ENCODE results near the gene CYP19A1.
"Not testable (repeated sequence)": the region's sequence is repeated elsewhere in the genome, so short reads cannot be mapped to it uniquely, and the experiment has no call there.

CYP19A1 gene

DNA sequence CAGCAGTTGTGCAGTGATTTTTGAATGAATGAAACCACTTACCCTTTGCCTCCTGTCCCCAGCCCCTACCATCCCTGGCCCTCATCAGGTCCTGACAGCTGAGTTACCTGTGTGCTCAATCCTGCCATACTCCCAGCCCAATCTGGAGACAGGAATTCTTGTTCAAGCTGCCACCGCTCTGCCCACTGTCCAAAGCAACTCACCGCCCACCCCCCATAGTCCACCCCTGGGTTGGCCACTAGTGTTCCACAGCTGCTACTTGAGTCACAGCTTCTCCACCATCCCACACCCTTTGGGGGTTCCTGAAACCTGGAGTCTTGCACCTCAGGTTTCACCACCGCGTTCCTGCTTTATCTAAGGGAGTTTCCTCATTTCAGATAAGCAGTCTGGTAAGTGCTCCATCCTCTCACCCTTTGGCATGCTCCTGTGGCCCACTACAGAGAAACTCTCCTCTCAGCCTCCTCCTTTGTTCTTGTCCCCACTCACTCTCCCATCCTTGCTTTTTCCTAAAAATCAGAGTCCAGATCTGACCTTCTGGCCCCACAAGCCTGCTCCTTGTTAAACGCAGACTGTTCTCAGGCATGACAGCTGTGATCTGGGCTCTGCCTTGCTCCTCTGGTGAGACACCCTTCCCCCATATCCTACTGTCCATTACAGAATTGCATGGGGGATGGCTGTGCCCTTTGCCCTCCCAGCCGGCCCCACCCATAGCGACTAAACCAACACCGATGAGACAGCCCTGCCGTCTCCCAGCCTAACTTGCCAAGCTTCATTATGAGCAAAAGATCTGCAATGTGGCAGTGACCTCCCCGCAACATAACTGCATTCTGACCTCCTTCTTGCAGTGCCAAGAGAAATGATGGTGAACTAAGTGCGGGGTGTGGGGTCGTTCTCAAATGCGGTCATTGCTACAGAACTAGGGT, 50.0 kb downstream of the CYP19A1 start:
- no peak for DNase-seq

DNA sequence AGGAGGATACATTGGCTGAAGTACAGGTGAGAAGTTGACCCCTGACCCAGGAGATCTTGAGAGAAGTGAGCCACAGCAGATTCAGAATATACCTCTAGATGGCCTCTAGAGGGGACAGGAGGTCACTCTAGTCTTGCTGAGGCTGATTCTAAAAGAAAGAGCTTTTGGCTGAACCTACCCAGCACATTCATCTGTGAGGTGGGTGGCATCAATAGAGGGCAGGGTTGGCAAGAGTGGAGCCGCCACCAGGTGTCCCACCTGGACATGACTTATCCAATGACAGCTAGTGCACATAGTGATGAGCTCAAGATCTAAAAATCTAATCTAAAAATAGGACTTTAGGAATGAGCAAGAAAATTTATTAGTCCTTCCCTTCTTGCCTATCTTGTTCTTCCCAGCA, 51.6 kb downstream of the CYP19A1 start:
- DNase-seq: no peak

DNA sequence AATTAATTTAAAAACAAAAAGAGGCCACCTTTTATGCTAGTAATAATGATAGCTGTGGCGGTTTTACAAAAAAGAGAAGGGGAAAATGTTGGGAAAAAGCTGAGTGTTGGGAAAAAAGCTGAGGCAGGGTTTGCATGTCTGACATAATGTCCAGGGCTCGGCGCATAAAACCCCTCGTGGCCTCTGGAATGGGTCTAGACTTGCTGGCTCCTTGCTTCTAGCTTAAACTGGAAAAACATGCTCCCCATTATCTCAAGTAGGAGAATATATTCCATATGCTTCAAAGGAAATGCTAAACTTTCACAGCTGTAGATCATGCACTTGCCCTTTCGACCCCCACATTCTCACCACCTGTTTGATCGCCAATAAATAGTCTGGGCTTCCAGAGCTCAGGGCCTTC, 53.0 kb downstream of the CYP19A1 start:
- no peak for DNase-seq

GRCh38 chr15:51284871-51285270, 53.5 kb downstream of the CYP19A1 start:
- DNase-seq: no peak

GRCh38 chr15:51283026-51283425, 55.4 kb downstream of the CYP19A1 start:
- no peak for DNase-seq

GRCh38 chr15:51282241-51282640, 56.2 kb downstream of the CYP19A1 start:
- DNase-seq: not testable (repeated sequence)

- no peak for DNase-seq
Observed at GRCh38 chr15:51281368-51281967, 56.9 kb downstream of the CYP19A1 start.

DNA sequence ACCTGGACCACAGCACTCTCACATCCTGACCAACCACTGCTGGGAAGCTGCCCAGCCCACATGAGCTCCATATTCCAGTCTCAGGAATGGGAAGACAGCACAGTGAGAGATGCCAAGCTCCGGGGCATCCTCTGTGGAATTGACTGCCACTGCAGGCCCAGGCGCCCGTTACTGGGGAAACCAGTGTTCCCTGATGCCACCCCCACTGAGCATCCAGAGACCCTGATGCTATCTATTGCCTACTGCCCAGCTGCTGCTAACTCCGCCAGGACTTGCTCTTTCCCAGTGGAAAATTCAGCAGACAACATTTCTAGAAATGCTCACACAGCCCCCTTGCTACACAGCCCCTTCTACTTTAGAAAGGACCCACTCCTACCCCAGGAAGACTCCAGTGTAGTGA, 57.6 kb downstream of the CYP19A1 start:
- no peak for DNase-seq

- no peak for DNase-seq
Observed at GRCh38 chr15:51279391-51279790, 59.0 kb downstream of the CYP19A1 start.

DNA sequence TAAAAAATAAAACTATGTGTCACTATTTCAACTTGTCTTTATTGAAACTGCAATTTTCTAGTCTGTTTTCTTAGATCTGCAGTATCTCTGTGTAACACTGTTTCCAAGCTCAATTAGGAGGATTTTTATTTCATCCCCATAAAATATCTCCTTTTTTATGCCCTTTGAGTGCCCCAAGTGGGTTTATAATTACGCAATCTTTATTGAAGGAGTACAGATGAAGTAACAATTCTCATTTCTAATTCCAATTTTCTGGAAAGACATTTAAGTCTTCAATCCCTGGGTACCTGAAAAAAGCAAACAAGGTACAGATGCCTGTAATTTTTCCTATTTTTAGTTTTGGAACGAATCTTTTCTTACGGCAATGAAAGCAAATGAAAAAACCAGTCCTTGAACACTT, 61.3 kb downstream of the CYP19A1 start:
- no peak for DNase-seq

- DNase-seq: no peak
Observed at GRCh38 chr15:51274956-51275355, 63.4 kb downstream of the CYP19A1 start.

DNA sequence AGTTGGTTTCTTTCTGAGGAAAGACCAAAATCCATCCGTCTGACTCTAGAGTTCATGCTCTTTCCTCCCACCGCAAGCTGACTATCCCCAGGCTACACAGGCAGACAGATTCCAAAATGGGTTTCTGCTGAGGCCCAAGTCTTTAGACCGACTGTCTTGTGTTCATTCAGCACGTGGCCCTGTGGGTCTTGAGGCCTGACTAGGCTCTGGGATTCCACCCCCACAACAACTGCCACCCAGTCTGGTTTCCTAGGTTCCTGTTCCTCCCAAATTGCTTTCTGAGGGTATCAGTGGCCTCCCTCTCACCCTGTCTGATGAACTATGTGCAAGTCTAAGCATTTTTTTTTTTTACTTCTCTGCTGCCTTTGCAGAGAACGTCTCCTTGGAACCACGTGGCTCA, 67.7 kb downstream of the CYP19A1 start:
- no peak for DNase-seq

DNA sequence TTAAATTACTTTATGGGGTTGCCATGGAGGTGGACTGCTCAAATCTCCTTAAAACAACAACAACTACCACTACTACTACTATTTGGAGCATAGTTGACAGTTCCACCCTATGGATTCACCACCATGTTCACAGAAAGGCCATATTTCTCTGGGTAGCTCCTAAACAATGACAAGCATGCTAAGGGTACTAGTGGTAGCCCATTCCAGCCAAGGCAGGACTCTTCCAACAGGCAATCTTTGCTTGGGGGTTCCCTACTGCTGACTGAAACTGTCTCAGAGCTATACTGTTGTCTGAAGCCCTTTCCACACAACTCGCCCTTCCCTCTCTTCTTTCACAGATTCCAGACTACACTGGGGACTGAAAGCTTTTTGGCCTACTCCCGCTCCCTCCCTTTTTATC, 68.9 kb downstream of the CYP19A1 start:
- DNase-seq: no peak

GRCh38 chr15:51267703-51268083, 70.7 kb downstream of the CYP19A1 start:
- DNase-seq: no peak

DNA sequence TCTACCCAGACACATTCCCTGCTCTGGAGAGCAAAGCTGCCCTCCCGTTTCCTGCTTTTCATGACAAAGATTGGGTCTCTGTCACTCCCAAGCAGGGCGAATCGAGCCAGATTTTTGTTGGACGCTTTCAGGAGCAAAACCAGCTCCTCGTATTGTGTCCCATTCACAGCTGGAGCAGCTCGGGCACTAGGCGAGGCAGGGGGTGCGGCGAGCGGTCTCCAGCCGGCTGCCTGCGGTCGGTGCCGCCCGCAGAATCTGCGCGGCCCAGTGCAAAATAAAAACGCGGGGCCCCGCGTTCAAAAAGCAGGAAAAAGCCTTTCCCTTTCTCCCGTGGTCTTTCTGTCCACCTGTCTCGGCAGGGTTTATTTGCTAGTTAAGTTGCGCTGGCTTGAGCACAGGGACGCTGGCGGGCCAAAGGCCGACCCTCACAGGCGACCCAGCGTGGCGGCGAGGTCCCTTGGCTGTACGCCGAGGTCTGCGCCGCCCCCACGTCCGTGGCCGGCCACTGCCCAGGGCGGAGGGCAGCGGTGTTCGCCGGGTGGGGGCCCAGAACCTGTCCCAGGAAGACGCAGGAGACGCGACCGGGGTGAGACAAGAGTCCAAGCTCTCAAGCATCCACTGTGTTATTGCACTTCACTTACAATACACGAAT, 71.2 kb downstream of the CYP19A1 start:
- DNase-seq: no peak

- DNase-seq: no peak
Observed at GRCh38 chr15:51266656-51267050, 71.7 kb downstream of the CYP19A1 start.

GRCh38 chr15:51265037-51265555, 73.3 kb downstream of the CYP19A1 start:
- no peak for DNase-seq

- DNase-seq: no peak
Observed at GRCh38 chr15:51263726-51264125, 74.7 kb downstream of the CYP19A1 start.

DNA sequence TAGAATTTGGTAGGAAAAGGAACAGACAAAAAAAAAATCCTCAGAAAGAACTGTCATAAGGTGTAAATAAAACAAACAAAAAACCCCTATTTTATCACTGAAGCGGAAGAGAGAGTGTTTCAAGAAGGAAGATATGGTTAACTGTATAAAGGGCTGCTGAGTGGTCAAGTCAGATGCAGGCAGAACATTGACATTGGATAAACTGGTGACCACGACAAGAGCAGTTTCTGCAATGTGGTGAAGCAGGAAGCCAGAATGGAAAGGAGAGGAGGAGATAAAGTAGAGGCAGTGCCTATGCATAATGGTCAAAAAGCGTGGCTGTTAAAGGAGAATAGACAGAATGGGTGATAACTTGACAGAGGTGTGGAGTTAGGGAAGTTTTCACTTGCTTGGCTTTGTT, 75.3 kb downstream of the CYP19A1 start:
- no peak for DNase-seq

DNA sequence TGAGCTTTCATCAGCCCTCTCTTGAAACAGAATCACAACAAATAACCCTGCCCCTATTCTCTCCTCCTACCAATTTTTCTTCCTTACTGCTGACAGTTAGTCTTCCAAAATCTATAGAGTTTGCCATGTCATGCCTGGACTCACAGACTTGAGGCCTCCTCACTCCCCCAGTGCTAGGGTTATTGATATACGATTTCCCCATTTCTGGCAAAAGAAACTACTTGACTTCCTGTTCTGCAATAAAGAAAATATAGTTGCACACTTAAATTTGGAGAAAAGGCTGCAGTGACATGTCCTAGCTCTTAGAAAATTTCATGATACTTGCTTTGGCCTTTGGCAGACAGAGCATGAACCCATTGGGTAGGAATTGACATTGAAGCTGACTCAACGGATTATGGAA, 75.9 kb downstream of the CYP19A1 start:
- no peak for DNase-seq

GRCh38 chr15:51261113-51261512, 77.3 kb downstream of the CYP19A1 start:
- DNase-seq: not testable (repeated sequence)

GRCh38 chr15:51260202-51260601, 78.2 kb downstream of the CYP19A1 start:
- no peak for DNase-seq

- DNase-seq: no peak
Observed at GRCh38 chr15:51255533-51255932, 82.9 kb downstream of the CYP19A1 start.

DNA sequence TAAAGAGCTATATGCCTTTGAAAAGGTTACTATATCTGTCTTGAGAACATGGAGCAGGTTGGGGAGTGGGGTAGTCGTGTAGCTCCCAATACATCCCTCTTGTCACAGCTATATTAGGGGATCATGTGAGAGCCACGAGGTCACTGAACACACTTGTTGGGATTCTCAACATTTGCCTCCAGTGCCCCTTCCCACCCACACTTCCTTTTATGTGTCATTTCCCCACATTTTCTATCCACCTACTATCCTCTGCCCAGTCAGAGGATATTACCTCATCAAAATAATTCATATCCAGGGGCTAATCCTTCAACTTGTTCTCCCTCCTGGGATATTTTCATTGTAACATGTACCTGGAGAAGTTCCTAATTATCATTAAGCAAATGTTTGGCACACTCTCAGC, 85.0 kb downstream of the CYP19A1 start:
- DNase-seq: no peak

All from CD4-positive, alpha-beta T cell treated with Interleukin-21 for 1 hour (primary cell).